CD4-positive, alpha-beta memory T cell (primary cell): ENCODE results near the gene FGD2. TPM values are rescaled to one million over a fixed set of nuclear protein-coding genes. Genes with fewer than 3 reads are reported as not detected.
A peak's percentile ranks its signal among the peaks of the same experiment; 100 is the strongest.

ENCODE experiments used
- CTCF ChIA-PET: fragments of 350-600 bp; sonication (Branson Sonifier 250); formaldehyde crosslinking; loops from one replicate; lab custom pipeline; 2021; ENCODE audit warnings: inconsistent platforms; ENCODE audit not compliant: partially characterized antibody; lab: Charles Lee
- POLR2A ChIA-PET: fragments of 350-600 bp; sonication (Branson Sonifier 250); formaldehyde crosslinking; loops from one replicate; lab custom pipeline; 2021; ENCODE audit not compliant: partially characterized antibody; lab: Charles Lee
- DNase-seq, 5 donors: peaks; one replicate each; pipeline versions ENCODE4 v3.0.0 to v3.0.0-alpha.2; 2020 to 2022; ENCODE audit warnings: mixed read lengths in 1 of 5
- H3K27ac ChIP-seq: one replicate; pipeline ENCODE4 v1.7.0; 2013; ENCODE audit warnings: low read depth, low read length
- H3K27me3 ChIP-seq: 2 replicates; pipeline ENCODE4 v1.7.0; 2013; ENCODE audit warnings: mild to moderate bottlenecking, low read length, moderate library complexity; ENCODE audit not compliant: insufficient read depth
- H3K36me3 ChIP-seq: 2 replicates; pipeline ENCODE4 v1.7.0; 2013; ENCODE audit warnings: mild to moderate bottlenecking, low read length, moderate library complexity; ENCODE audit not compliant: insufficient read depth
- H3K4me1 ChIP-seq: 2 replicates; pipeline ENCODE4 v1.7.0; 2013; ENCODE audit warnings: mild to moderate bottlenecking, low read length, moderate library complexity; ENCODE audit not compliant: insufficient read depth
- H3K4me3 ChIP-seq, 2 donors: one replicate each; pipeline ENCODE4 v1.7.0; 2013; ENCODE audit warnings: low read length in 2 of 2, mild to moderate bottlenecking in 1 of 2
- H3K9me3 ChIP-seq, 2 donors: one replicate each; pipeline ENCODE4 v1.7.0; 2013; ENCODE audit warnings: low read length in 2 of 2, control low read depth in 1 of 2; ENCODE audit not compliant: control insufficient read depth in 1 of 2
- H3K27ac Mint-ChIP-seq, 7 donors: one replicate each; pipeline ENCODE4 v1.8.0; 2020 to 2021; ENCODE audit warnings: mixed read lengths in 7 of 7, mild to moderate bottlenecking in 6 of 7, inconsistent platforms in 3 of 7, moderate library complexity in 3 of 7
- H3K27me3 Mint-ChIP-seq, 2 donors: one replicate each; pipeline ENCODE4 v1.8.0; 2020 to 2021; ENCODE audit warnings: mixed read lengths in 2 of 2
- H3K36me3 Mint-ChIP-seq, 2 donors: one replicate each; pipeline ENCODE4 v1.8.0; 2020 to 2021; ENCODE audit warnings: mixed read lengths in 2 of 2, inconsistent platforms in 1 of 2, mild to moderate bottlenecking in 1 of 2
- H3K4me1 Mint-ChIP-seq, 4 donors: one replicate each; pipeline ENCODE4 v1.8.0; 2020 to 2021; ENCODE audit warnings: mixed read lengths in 4 of 4, mild to moderate bottlenecking in 1 of 4
- H3K4me3 Mint-ChIP-seq, 8 donors: one replicate each; pipeline ENCODE4 v1.8.0; 2020 to 2021; ENCODE audit warnings: mixed read lengths in 8 of 8, mild to moderate bottlenecking in 7 of 8, moderate library complexity in 6 of 8, inconsistent platforms in 3 of 8
- H3K9me3 Mint-ChIP-seq, 8 donors: one replicate each; pipeline ENCODE4 v1.8.0; 2020 to 2021; ENCODE audit warnings: mixed read lengths in 8 of 8, mild to moderate bottlenecking in 5 of 8, inconsistent platforms in 3 of 8, moderate library complexity in 1 of 8
- intact Hi-C: fragments of 100-400 bp; cut with micrococcal nuclease; formaldehyde crosslinking; loops from one replicate; pipeline ENCODE4 v1.15.1; 2023
- polyA plus RNA-seq, 2 donors: library from polyadenylated mRNA; unstranded; fragments of 300-500 nt; fragmentation: Illumina TruSeq; gene quantifications; one replicate each; pipeline ENCODE4 v1.2.3, GENCODE V29; 2021
- total RNA-seq, 2 experiments: library from RNA; stranded (reverse); gene quantifications; one replicate each; pipeline ENCODE4 v1.2.3, GENCODE V29; 2021

The FGD2 gene
- total and polyA plus RNA-seq, 4 experiments from 2014 or later, result 0.11 to 1.5 (median 1.4) TPM; not detected in 1

DNA sequence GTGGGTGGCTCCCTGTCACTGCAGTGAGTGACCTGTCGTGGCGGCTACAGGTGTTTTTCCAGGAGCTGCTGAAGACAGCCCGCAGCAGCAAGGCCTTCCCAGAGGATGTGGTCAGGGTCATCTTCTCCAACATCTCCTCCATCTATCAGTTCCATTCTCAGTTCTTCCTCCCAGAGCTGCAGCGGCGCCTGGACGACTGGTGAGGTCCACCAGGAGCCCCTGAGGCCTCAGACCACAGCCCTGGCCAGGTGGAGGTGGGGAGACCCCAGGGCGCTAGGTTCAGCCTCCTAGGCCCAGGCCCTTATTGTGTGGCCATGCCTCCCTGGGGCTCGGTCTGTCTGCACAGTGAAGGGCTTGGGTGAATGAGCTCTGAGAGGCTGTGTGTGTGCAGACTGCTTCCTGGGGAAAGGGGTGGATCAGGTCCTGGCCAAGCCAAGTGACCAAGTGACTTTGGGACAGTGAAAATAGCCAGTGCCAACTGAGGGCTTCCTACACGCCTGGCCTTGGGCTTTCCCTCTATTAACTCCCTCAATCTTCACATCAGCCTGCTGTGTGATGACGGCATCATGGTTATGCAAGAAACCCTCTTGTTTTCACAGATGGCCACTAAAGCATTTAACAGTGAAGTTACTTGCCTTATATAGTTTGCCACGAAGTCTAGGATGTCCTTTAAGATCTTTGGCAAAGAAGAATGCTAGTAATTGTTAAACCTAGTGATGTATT, 6.4 kb downstream of the FGD2 start:
- DNase-seq, result no peak
- H3K4me3 Mint-ChIP-seq, result no peak overlapping the region
- no peak overlapping the region for H3K4me3 ChIP-seq
- H3K27ac ChIP-seq, result no peak overlapping the region
- no peaks in the 10 kb centered on the region for H3K27me3 ChIP-seq
- H3K9me3 ChIP-seq, result no peaks in the 10 kb centered on the region
- ChIA-PET POLR2A (no interaction called here), CTCF (interaction anchor here (1.0 to 1.1 kb wide), 2 partner anchors 126 to 199 kb away, joined by 5 read pairs; partner anchors contain the start of gene C6orf89)
- H3K27me3 Mint-ChIP-seq, result no peaks in the 10 kb centered on the region
- H3K27ac Mint-ChIP-seq, result no peak overlapping the region
- intact Hi-C loops, result no loop called here
- no peaks in the 10 kb centered on the region for H3K36me3 ChIP-seq
- H3K9me3 Mint-ChIP-seq, result no peaks in the 10 kb centered on the region
- H3K36me3 Mint-ChIP-seq, result no peaks in the 10 kb centered on the region
- H3K4me1 Mint-ChIP-seq, result peaks cover 0 to 13% (median 6%) of the 10 kb centered on the region in 4 donors
- peaks cover 2% of the 10 kb centered on the region for H3K4me1 ChIP-seq

DNA sequence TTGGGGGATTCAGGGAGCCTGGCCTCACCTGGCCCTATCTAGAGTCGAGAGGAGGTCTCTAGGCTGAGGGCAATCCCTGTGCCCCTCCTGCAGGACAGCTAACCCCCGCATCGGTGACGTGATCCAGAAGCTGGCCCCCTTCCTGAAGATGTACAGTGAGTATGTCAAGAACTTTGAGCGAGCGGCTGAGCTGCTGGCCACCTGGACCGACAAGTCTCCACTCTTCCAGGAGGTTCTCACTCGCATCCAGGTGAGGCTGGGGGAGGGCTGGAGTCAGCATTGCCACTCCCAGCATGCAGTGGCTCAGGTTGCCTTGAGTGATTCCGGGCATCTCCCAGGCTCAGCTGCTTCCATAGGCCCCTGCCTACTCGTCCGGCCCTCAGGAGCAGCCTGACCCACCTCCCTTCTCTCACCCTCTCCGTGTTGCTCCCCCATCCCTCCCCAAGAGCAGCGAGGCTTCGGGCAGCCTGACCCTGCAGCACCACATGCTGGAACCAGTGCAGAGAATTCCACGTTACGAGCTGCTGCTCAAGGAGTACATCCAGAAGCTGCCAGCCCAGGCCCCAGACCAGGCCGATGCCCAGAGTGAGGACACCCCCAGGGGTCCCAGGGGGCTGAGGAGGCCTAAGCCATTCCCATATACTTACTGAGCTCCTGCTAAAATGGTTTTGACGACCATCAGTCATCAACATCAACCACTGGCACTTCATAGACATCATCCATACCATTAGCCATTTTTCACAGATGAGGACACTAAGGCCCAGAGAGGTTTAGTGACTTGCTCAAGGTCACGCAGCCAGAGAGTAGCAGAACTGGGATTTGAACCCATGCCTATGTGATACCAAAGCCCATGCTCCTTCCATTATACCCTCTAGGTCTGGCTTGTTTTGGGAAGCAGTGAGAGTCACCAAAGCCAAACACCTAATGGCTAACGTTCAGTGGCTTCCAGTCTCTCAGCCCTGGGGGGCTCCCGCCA, 8.3 kb downstream of the FGD2 start:
- no peak overlapping the region for H3K4me3 Mint-ChIP-seq
- CTCF ChIA-PET, result interaction anchor here (0.6 to 18.9 kb wide), 3 partner anchors 129 to 841 kb away, joined by 4 to 1184 read pairs (median 5); partner anchors contain the start of gene C6orf89

DNA sequence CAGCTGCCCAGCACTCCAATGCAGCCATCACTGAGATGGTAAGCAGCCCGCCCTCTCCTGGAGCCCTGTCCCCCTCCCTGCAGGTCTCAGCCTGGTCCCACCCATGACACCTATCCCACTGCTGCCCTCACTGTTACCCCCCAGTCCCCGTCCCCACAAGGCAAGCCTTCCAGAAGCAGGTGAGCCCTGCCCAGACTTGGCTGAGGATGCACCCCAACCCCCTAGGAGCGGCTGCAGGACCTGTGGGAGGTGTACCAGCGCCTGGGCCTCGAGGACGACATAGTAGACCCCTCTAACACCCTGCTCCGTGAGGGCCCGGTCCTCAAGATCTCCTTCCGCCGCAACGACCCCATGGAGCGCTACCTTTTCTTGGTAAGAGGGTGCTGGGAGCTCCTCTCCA, 9.2 kb downstream of the FGD2 start:
- no peak overlapping the region for H3K4me3 ChIP-seq
- H3K9me3 Mint-ChIP-seq, result no peaks in the 10 kb centered on the region
- peaks cover 20% of the 10 kb centered on the region for H3K4me1 ChIP-seq
- POLR2A ChIA-PET, result no interaction called here
- no peak overlapping the region for H3K4me3 Mint-ChIP-seq
- peaks cover 14 to 21% (median 18%) of the 10 kb centered on the region in 4 donors for H3K4me1 Mint-ChIP-seq
- CTCF ChIA-PET, result interaction anchor here (18.9 kb wide), 1 partner anchor 195 kb away, joined by 1184 read pairs; no protein-coding TSS in a partner anchor
- no peaks in the 10 kb centered on the region for H3K9me3 ChIP-seq
- intact Hi-C loops, result no loop called here
- H3K27ac ChIP-seq, result no peak overlapping the region
- no peaks in the 10 kb centered on the region for H3K27me3 ChIP-seq
- no peaks in the 10 kb centered on the region for H3K36me3 ChIP-seq
- H3K36me3 Mint-ChIP-seq, result no peaks in the 10 kb centered on the region
- H3K27ac Mint-ChIP-seq, result peak overlapping the region in 1 of 7 donors; percentile 4
- DNase-seq, result no peak
- no peaks in the 10 kb centered on the region for H3K27me3 Mint-ChIP-seq

More for the DNA sequence above, 8.3 kb downstream of the FGD2 start:
- no peaks in the 10 kb centered on the region for H3K27me3 ChIP-seq
- H3K36me3 ChIP-seq, result no peaks in the 10 kb centered on the region
- POLR2A ChIA-PET, result no interaction called here
- H3K4me1 Mint-ChIP-seq, result peaks cover 10 to 12% (median 11%) of the 10 kb centered on the region in 4 donors
- no peak for DNase-seq
- H3K4me1 ChIP-seq, result peaks cover 13% of the 10 kb centered on the region
- H3K27ac Mint-ChIP-seq, result no peak overlapping the region
- no peak overlapping the region for H3K4me3 ChIP-seq
- H3K27ac ChIP-seq, result no peak overlapping the region
- no peaks in the 10 kb centered on the region for H3K36me3 Mint-ChIP-seq
- no peaks in the 10 kb centered on the region for H3K9me3 ChIP-seq
- intact Hi-C loops, result no loop called here
- no peaks in the 10 kb centered on the region for H3K9me3 Mint-ChIP-seq
- no peaks in the 10 kb centered on the region for H3K27me3 Mint-ChIP-seq

DNA sequence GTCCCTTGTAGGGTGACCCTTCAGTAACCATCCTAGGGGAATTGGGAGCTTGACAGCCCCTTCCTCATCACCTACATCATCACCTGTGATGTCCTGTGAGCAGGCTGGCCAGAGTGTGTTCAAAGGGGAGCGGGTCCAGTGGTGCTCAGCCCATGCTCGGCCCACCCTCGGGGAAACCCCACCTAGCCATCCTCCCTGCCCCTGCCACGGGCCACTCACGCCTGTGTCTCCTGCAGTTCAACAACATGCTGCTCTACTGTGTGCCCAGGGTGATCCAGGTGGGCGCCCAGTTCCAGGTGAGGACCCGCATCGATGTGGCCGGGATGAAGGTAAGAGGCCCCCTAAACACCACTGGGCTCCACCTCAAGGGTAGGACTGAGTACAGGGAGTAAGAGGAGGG, 10.1 kb downstream of the FGD2 start:
- intact Hi-C loops, result no loop called here
- CTCF ChIA-PET, result interaction anchor here (0.7 to 18.9 kb wide), 6 partner anchors 9 to 194 kb away, joined by 3 to 1184 read pairs (median 118); partner anchors contain the start of genes C6orf89 and PIM1
- H3K9me3 Mint-ChIP-seq, result no peaks in the 10 kb centered on the region
- no peaks in the 10 kb centered on the region for H3K9me3 ChIP-seq
- H3K36me3 ChIP-seq, result no peaks in the 10 kb centered on the region
- peaks cover 20% of the 10 kb centered on the region for H3K4me1 ChIP-seq
- H3K4me1 Mint-ChIP-seq, result peaks cover 14 to 21% (median 18%) of the 10 kb centered on the region in 4 donors
- no peak overlapping the region for H3K4me3 Mint-ChIP-seq
- no peak overlapping the region for H3K4me3 ChIP-seq
- peak overlapping the region in 1 of 7 donors; percentile 8 for H3K27ac Mint-ChIP-seq
- no peak for DNase-seq
- H3K36me3 Mint-ChIP-seq, result no peaks in the 10 kb centered on the region
- no peaks in the 10 kb centered on the region for H3K27me3 ChIP-seq
- POLR2A ChIA-PET, result interaction anchor here (1.6 kb wide), 1 partner anchor 29 kb away, joined by 5 read pairs; the partner anchor contains the start of gene MTCH1
- H3K27ac ChIP-seq, result no peak overlapping the region
- H3K27me3 Mint-ChIP-seq, result no peaks in the 10 kb centered on the region

DNA sequence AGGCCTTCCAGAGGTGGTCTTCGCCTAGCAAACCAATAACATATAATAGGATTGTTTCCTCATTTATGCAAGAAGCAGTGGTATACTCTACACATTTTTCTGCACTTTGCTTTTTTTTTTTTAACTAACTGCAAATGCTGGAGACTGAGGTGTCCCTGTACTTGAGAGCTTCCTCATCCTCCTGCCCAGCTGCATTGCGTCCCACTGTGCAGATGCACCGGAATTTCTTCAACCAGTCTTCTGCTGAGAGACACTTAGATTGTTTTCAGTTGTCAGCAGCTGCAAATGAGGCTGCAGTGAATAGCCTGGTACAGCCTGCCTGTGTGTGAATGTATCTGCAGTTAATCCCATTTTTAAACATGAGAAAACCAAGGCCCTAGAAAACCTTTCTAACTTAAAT, 11.5 kb downstream of the FGD2 start:
- ChIA-PET POLR2A (interaction anchor here (1.6 to 16.2 kb wide), 9 partner anchors 31 to 248 kb away, joined by 5 to 394 read pairs (median 17); partner anchors contain the start of genes C6orf89, MTCH1, PIM1 and PPIL1), CTCF (interaction anchor here (1.2 to 18.9 kb wide), 18 partner anchors 11 to 297 kb away, joined by 4 to 1184 read pairs (median 20); partner anchors contain the start of genes C6orf89, FGD2, PIM1 and PPIL1)
- no peaks in the 10 kb centered on the region for H3K27me3 ChIP-seq
- no peaks in the 10 kb centered on the region for H3K36me3 ChIP-seq
- no peak overlapping the region for H3K27ac ChIP-seq
- Mint-ChIP-seq H3K36me3 (no peaks in the 10 kb centered on the region), H3K27ac (peak overlapping the region in 1 of 7 donors; percentile 55), H3K9me3 (no peaks in the 10 kb centered on the region), H3K4me3 (no peak overlapping the region), H3K27me3 (no peaks in the 10 kb centered on the region), H3K4me1 (peaks cover 25 to 34% (median 30%) of the 10 kb centered on the region in 4 donors)
- peaks cover 33% of the 10 kb centered on the region for H3K4me1 ChIP-seq
- DNase-seq, result no peak
- intact Hi-C loops, result no loop called here
- no peaks in the 10 kb centered on the region for H3K9me3 ChIP-seq
- no peak overlapping the region for H3K4me3 ChIP-seq

DNA sequence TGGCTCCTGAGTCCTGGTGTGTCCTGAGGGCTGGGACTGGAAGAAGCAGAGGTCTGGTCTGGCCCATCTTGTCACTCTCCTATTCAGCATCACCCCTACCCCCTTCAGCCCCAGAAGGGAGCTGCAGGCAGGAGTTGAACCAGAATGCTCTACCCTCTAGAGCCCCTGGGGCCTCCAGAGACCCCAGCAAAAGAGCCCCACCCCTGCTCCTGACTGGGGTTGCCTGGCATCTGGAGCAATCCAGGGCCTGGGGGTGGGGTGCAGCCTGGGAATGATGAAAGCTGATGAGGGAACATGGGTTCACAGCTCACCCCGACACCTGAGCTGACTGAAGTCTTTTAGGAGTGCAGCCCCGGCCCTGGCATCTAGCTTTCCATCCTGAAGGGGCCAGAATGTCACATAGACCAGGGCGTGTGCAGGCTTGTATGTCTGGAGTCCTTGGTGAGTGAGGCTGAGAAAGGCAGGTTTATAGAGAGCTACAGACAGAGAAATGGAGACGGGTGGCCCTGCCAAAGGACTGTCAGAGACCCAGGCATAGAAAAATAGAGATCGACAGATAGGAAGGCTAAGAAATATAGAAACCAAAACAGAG, 12.2 kb downstream of the FGD2 start:
- Mint-ChIP-seq H3K4me3 (peak overlapping the region in 3 of 8 donors; percentile 4 to 57 (median 42)), H3K4me1 (peaks cover 29 to 41% (median 35%) of the 10 kb centered on the region in 4 donors), H3K9me3 (no peaks in the 10 kb centered on the region), H3K27me3 (no peaks in the 10 kb centered on the region), H3K27ac (peak overlapping the region in 6 of 7 donors; percentile 13 to 91 (median 75)), H3K36me3 (no peaks in the 10 kb centered on the region)
- Histone ChIP-seq H3K36me3 (no peaks in the 10 kb centered on the region), H3K4me3 (no peak overlapping the region), H3K27me3 (no peaks in the 10 kb centered on the region), H3K9me3 (no peaks in the 10 kb centered on the region), H3K4me1 (peaks cover 40% of the 10 kb centered on the region), H3K27ac (no peak overlapping the region)
- POLR2A ChIA-PET, result interaction anchor here (0.6 to 16.2 kb wide), 24 partner anchors 28 to 424 kb away, joined by 3 to 394 read pairs (median 4); partner anchors contain the start of genes C6orf89, MTCH1, PI16 and PIM1
- intact Hi-C loops, result loop anchor here (1.0 kb wide), 8 partner anchors 31 to 394 kb away; partner anchors contain the start of genes C6orf89 and MTCH1
- CTCF ChIA-PET, result interaction anchor here (0.6 to 18.9 kb wide), 62 partner anchors 9 to 446 kb away, joined by 3 to 1184 read pairs (median 5); partner anchors contain the start of genes C6orf89, FGD2, MTCH1 and PIM1
- DNase-seq, result no peak
